K562 (cell line): ENCODE data around the gene PTH2. TPM values are rescaled to one million over a fixed set of nuclear protein-coding genes. Genes with fewer than 3 reads are reported as not detected.
A peak's percentile ranks its signal among the peaks of the same experiment; 100 is the strongest.

Source experiments
- BRF1 ChIP-seq: IDR thresholded peaks from 3 replicates; pipeline ENCODE4 v1.6.1; 2011; ENCODE audit warnings: borderline replicate concordance, mild to moderate bottlenecking; ENCODE audit not compliant: insufficient read length; ENCODE audit errors: extremely low read depth
- FOXA1 ChIP-seq: fragments of 450-650 bp; IDR thresholded peaks from 2 replicates; pipeline ENCODE4 v1.6.1; 2016; ENCODE audit warnings: mild to moderate bottlenecking, borderline replicate concordance
- FOXK2 ChIP-seq, 2 experiments: fragments of 450-650 bp; IDR thresholded peaks in 1 of 2; conservative IDR thresholded peaks in 1 of 2; 2 replicates each; pipeline ENCODE4 v1.6.1; 2016; ENCODE audit warnings: low read depth in 2 of 2, mild to moderate bottlenecking in 1 of 2
- HCFC1 ChIP-seq: IDR thresholded peaks from 2 replicates; pipeline ENCODE4 v1.6.1; 2012; ENCODE audit warnings: low read depth, low read length, improper control_type of control experiment
- HMG20B ChIP-seq: fragments of 250-450 bp; sonication (Bioruptor Pico); IDR thresholded peaks from 2 replicates; pipeline ENCODE4 v1.5.0; 2021; ENCODE audit warnings: mild to moderate bottlenecking
- NCOA1 ChIP-seq: fragments of 450-650 bp; IDR thresholded peaks from 2 replicates; pipeline ENCODE4 v1.6.1; 2016; ENCODE audit warnings: low read depth
- NFATC3 ChIP-seq: fragments of 450-650 bp; IDR thresholded peaks from 2 replicates; pipeline ENCODE4 v1.6.1; 2017; ENCODE audit warnings: mild to moderate bottlenecking
- NFIC ChIP-seq: fragments of 450-650 bp; IDR thresholded peaks from 2 replicates; pipeline ENCODE4 v1.6.1; 2017; ENCODE audit warnings: mild to moderate bottlenecking, inconsistent platforms
- NR2C1 ChIP-seq, 2 experiments: fragments of 450-650 bp; IDR thresholded peaks; 2 replicates each; pipeline ENCODE4 v1.6.1; 2017; ENCODE audit warnings: mild to moderate bottlenecking in 2 of 2, antibody characterized with exemption in 1 of 2, inconsistent platforms in 1 of 2, missing compliant biosample characterization in 1 of 2, missing genetic modification characterization in 1 of 2
- SAFB2 ChIP-seq: fragments of 200-400 bp; formaldehyde crosslinking; IDR thresholded peaks from 2 replicates; pipeline ENCODE4 v1.6.1; 2018; ENCODE audit warnings: borderline replicate concordance, low read length, low read depth, moderate library complexity; ENCODE audit not compliant: severe bottlenecking
- SFPQ ChIP-seq: fragments of 200-400 bp; formaldehyde crosslinking; IDR thresholded peaks from 2 replicates; pipeline ENCODE4 v1.6.1; 2017; ENCODE audit warnings: mild to moderate bottlenecking, low read depth, low read length, moderate library complexity
- ZBED1 ChIP-seq: IDR thresholded peaks from 2 replicates; pipeline ENCODE4 v1.6.1; 2014
- ZNF134 ChIP-seq: fragments of 250-450 bp; sonication (Bioruptor Pico); conservative IDR thresholded peaks from 2 replicates; pipeline ENCODE4 v1.4.0; 2020
- ZNF274 ChIP-seq: IDR thresholded peaks from 2 replicates; pipeline ENCODE4 v1.6.1; 2011; ENCODE audit warnings: low read depth, mild to moderate bottlenecking, low read length, moderate library complexity, borderline replicate concordance
- ZNF518B ChIP-seq: fragments of 250-450 bp; sonication (Bioruptor Pico); IDR thresholded peaks from 2 replicates; pipeline ENCODE4 v1.5.0; 2021; ENCODE audit warnings: mild to moderate bottlenecking, moderate library complexity
- polyA plus RNA-seq, 8 experiments: library from polyadenylated mRNA; depleted of rRNA in 4 of 8; stranded (reverse) in 5 of 8; unstranded in 3 of 8; fragments of >200 nt; fragmentation: Nextera tagmentation in 2 of 8; fragmentation: Illumina TruSeq in 1 of 8; extraction: Ambion mirVana in 2 of 8; extraction: Trizol in 1 of 8; gene quantifications; 2 replicates each; pipeline versions ENCODE4 v1.2.1 to v1.2.3, GENCODE V29; 2011 to 2014; ENCODE audit warnings: inconsistent platforms in 1 of 8, missing spikeins in 1 of 8
- total RNA-seq, 7 experiments: library from RNA; depleted of rRNA in 6 of 7; stranded (reverse); fragments of >200 nt in 6 of 7; fragmentation: Illumina TruSeq in 2 of 7; extraction: Trizol in 2 of 7; gene quantifications; 2 replicates each; pipeline versions ENCODE4 v1.2.1 to v1.2.3, GENCODE V29; 2011 to 2021; ENCODE audit warnings: low replicate concordance in 1 of 7
- TF ChIP-seq, protein P1 (sequence below), 2 experiments: IDR thresholded peaks in 1 of 2; conservative IDR thresholded peaks in 1 of 2; 2 replicates each; pipeline ENCODE4 v1.6.1; 2016; ENCODE audit warnings: low read depth in 2 of 2, mild to moderate bottlenecking in 1 of 2, missing compliant biosample characterization in 1 of 2, missing genetic modification characterization in 1 of 2, moderate library complexity in 1 of 2
- TF ChIP-seq, protein P2 (sequence below): sonication (generic); formaldehyde crosslinking; IDR thresholded peaks from 2 replicates; pipeline ENCODE4 v1.8.1; 2022; ENCODE audit warnings: missing genetic modification reagents

PTH2 gene
- total and polyA plus RNA-seq, 9 of the 15 experiments (the other 6 are each of a cell fraction or from before 2014, with no cell fraction given): 1.3 TPM; not detected in 8

GRCh38 chr19:49409441-49410029 is 13.7 kb downstream of the PTH2 start (continued):
- peak; percentile 56 to 58; a peak in 3 of 4 replicates for TF ChIP-seq FOXK2 (conservative IDR thresholded peaks at IDR 0.05 in 1 of 2, IDR thresholded peaks at IDR 0.05 in 1 of 2; ENCODE audit: low read depth in 2 of 2)
- TF ChIP-seq FOXA1: no peak
- TF ChIP-seq ZNF274: no peak
- TF ChIP-seq HCFC1: 0 out of 2 replicates have a peak, but pooled peaks have one; percentile 5
- peak; percentile 79 for TF ChIP-seq NR2C1 (IDR thresholded peaks at IDR 0.05)
- TF ChIP-seq NR2C1 (tag; IDR thresholded peaks at IDR 0.05): peak; percentile 72; the same call in 1 of the 2 replicates
- no peak for TF ChIP-seq SAFB2
- no peak for TF ChIP-seq BRF1
- TF ChIP-seq SFPQ: no peak
- TF ChIP-seq, protein P1, sequence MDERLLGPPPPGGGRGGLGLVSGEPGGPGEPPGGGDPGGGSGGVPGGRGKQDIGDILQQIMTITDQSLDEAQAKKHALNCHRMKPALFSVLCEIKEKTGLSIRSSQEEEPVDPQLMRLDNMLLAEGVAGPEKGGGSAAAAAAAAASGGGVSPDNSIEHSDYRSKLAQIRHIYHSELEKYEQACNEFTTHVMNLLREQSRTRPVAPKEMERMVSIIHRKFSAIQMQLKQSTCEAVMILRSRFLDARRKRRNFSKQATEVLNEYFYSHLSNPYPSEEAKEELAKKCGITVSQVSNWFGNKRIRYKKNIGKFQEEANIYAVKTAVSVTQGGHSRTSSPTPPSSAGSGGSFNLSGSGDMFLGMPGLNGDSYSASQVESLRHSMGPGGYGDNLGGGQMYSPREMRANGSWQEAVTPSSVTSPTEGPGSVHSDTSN (CRISPR knock-in tag; IDR thresholded peaks at IDR 0.05; ENCODE audit: low read depth): no peak
- TF ChIP-seq, protein P1 (tag; conservative IDR thresholded peaks at IDR 0.05; ENCODE audit: low read depth): no peak
- no peak for TF ChIP-seq ZNF134 (CRISPR knock-in tag)
- TF ChIP-seq ZBED1: no peak
- no peak for TF ChIP-seq HMG20B
- TF ChIP-seq NFIC: 0 out of 2 replicates have a peak, but pooled peaks have one; percentile 53
- no peak for TF ChIP-seq NCOA1
- no peak for TF ChIP-seq NFATC3
- TF ChIP-seq ZNF518B (CRISPR knock-in tag): no peak
- TF ChIP-seq, protein P2, sequence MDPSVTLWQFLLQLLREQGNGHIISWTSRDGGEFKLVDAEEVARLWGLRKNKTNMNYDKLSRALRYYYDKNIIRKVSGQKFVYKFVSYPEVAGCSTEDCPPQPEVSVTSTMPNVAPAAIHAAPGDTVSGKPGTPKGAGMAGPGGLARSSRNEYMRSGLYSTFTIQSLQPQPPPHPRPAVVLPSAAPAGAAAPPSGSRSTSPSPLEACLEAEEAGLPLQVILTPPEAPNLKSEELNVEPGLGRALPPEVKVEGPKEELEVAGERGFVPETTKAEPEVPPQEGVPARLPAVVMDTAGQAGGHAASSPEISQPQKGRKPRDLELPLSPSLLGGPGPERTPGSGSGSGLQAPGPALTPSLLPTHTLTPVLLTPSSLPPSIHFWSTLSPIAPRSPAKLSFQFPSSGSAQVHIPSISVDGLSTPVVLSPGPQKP (CRISPR knock-in tag): no peak
